Measurements from ENCODE around the gene PAFAH1B1.

DNA sequence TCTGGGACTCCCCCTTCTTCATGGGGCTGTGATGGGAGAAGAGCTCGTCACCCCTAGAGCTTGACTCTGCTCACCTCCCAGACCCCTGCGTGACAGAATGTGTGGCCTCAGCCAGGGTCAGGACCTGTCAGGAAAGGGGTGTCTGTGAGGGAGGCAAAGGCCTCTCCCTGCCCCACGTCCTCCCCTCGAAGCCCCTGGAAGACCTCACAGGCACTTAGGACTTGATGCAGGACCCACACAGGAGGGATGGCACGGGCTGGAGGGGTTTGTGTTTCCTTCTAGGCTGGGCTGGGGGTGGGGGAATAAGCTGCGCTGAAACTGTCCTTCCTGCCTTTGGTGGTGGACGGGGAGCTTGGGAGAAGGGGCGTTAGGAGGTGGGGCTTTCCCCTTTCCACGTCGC is 129.2 kb downstream of the PAFAH1B1 start:
- TF ChIP-seq, protein P1, sequence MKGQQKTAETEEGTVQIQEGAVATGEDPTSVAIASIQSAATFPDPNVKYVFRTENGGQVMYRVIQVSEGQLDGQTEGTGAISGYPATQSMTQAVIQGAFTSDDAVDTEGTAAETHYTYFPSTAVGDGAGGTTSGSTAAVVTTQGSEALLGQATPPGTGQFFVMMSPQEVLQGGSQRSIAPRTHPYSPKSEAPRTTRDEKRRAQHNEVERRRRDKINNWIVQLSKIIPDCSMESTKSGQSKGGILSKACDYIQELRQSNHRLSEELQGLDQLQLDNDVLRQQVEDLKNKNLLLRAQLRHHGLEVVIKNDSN (IDR thresholded peaks at IDR 0.05) = no peak
- no peak for TF ChIP-seq TAF1 (IDR thresholded peaks at IDR 0.05; ENCODE audit: low read depth)
- no peak for TF ChIP-seq FOXM1 (IDR thresholded peaks at IDR 0.05; ENCODE audit: borderline replicate concordance, low read depth)
- no peak for TF ChIP-seq TEAD4 (IDR thresholded peaks at IDR 0.05)

All from Ishikawa (cell line).